Muscle of leg (tissue), 11 donors: ENCODE results near the gene CAPN13. TPM values are rescaled to one million over a fixed set of nuclear protein-coding genes. Genes with fewer than 3 reads are reported as not detected.

Source experiments
- DNase-seq: peaks from one replicate; pipeline ENCODE4 v3.0.0; 2013
- H3K27ac ChIP-seq: one replicate; pipeline ENCODE4 v1.5.1; 2013; ENCODE audit warnings: mild to moderate bottlenecking, low read length, control low read depth
- H3K27me3 ChIP-seq: one replicate; pipeline ENCODE4 v1.6.1; 2013; ENCODE audit warnings: low read length; ENCODE audit not compliant: control insufficient read depth, insufficient read depth
- H3K36me3 ChIP-seq: one replicate; pipeline ENCODE4 v1.6.1; 2013; ENCODE audit warnings: low read length; ENCODE audit not compliant: control insufficient read depth, insufficient read depth
- H3K4me1 ChIP-seq: one replicate; pipeline ENCODE4 v1.6.1; 2013; ENCODE audit warnings: low read length; ENCODE audit not compliant: control insufficient read depth, insufficient read depth
- H3K4me3 ChIP-seq: one replicate; pipeline ENCODE4 v1.5.1; 2013; ENCODE audit warnings: low read length, control low read depth
- H3K9me3 ChIP-seq: replicated peaks from 2 replicates; pipeline ENCODE4 v1.6.1; 2013; ENCODE audit warnings: low read depth, low read length; ENCODE audit not compliant: control insufficient read depth
- WGBS: methylation state at CpG from one replicate; pipeline ENCODE4 v1.1.5; 2013; ENCODE audit warnings: missing lambda C conversion rate; ENCODE audit not compliant: insufficient coverage; 5-methylcytosine and 5-hydroxymethylcytosine counted together
- polyA plus RNA-seq, 8 donors: library from polyadenylated mRNA; unstranded; fragments of 120-200 nt; gene quantifications; one replicate each; pipeline versions ENCODE4 v1.2.1 to v1.2.3, GENCODE V29; 2013; ENCODE audit warnings: inconsistent platforms in 1 of 8, low replicate concordance in 1 of 8; ENCODE audit not compliant: insufficient read length in 8 of 8, insufficient read depth in 1 of 8
- total RNA-seq: library from RNA; stranded (reverse); fragments of 120-200 nt; gene quantifications from one replicate; pipeline ENCODE4 v1.2.4, GENCODE V29; 2013

CAPN13 gene
- total and polyA plus RNA-seq, 9 donors, result 0.05 to 1.7 (median 0.61) TPM; not detected in 6

- Histone ChIP-seq H3K9me3 (no peaks in the 10 kb centered on the region), H3K27ac (no peak overlapping the region), H3K27me3 (no peaks in the 10 kb centered on the region), H3K4me3 (no peak overlapping the region), H3K36me3 (no peaks in the 10 kb centered on the region), H3K4me1 (peaks cover 26% of the 10 kb centered on the region)
- WGBS, result 0% methylated on average over 1 of the region's 5 CpGs
- DNase-seq, result peak; percentile 58
These were observed 122.7 kb downstream of the CAPN13 start for GRCh38 chr2:30684516-30684915.

GRCh38 chr2:30684026-30684425 is 123.2 kb downstream of the CAPN13 start:
- no peaks in the 10 kb centered on the region for H3K27me3 ChIP-seq
- whole genome bisulfite sequencing, result 58% methylated on average over 3 of the region's 8 CpGs
- no peak for DNase-seq
- H3K9me3 ChIP-seq, result no peaks in the 10 kb centered on the region
- peaks cover 21% of the 10 kb centered on the region for H3K4me1 ChIP-seq
- H3K4me3 ChIP-seq, result no peak overlapping the region
- no peaks in the 10 kb centered on the region for H3K36me3 ChIP-seq
- H3K27ac ChIP-seq, result no peak overlapping the region

- H3K27me3 ChIP-seq, result no peaks in the 10 kb centered on the region
- no peak overlapping the region for H3K27ac ChIP-seq
- H3K36me3 ChIP-seq, result no peaks in the 10 kb centered on the region
- no peaks in the 10 kb centered on the region for H3K9me3 ChIP-seq
- DNase-seq, result no peak
- 89% methylated on average over 3 of the region's 8 CpGs for WGBS
- H3K4me3 ChIP-seq, result no peak overlapping the region
- H3K4me1 ChIP-seq, result peaks cover 15% of the 10 kb centered on the region
These were observed 123.8 kb downstream of the CAPN13 start for GRCh38 chr2:30683236-30683956.

GRCh38 chr2:30681022-30681421 is 126.2 kb downstream of the CAPN13 start:
- Histone ChIP-seq H3K27ac (no peak overlapping the region), H3K9me3 (no peaks in the 10 kb centered on the region), H3K27me3 (no peaks in the 10 kb centered on the region), H3K4me1 (peaks cover 9% of the 10 kb centered on the region), H3K36me3 (no peaks in the 10 kb centered on the region), H3K4me3 (no peak overlapping the region)
- no peak for DNase-seq
- WGBS, result 88% methylated on average over 2 of the region's 4 CpGs

- WGBS, result 88% methylated on average over 3 of the region's 3 CpGs
These were observed 127.1 kb downstream of the CAPN13 start for GRCh38 chr2:30680121-30680520.

GRCh38 chr2:30679426-30680088 is 127.7 kb downstream of the CAPN13 start:
- Histone ChIP-seq H3K9me3 (no peaks in the 10 kb centered on the region), H3K36me3 (no peaks in the 10 kb centered on the region), H3K27me3 (no peaks in the 10 kb centered on the region), H3K27ac (no peak overlapping the region), H3K4me1 (no peaks in the 10 kb centered on the region), H3K4me3 (no peak overlapping the region)
- peak; percentile 63 for DNase-seq
- WGBS, result 66% methylated on average over 8 of the region's 12 CpGs

More at GRCh38 chr2:30680121-30680520, 127.1 kb downstream of the CAPN13 start:
- H3K4me3 ChIP-seq, result no peak overlapping the region
- H3K36me3 ChIP-seq, result no peaks in the 10 kb centered on the region
- no peak for DNase-seq
- no peaks in the 10 kb centered on the region for H3K27me3 ChIP-seq
- no peaks in the 10 kb centered on the region for H3K9me3 ChIP-seq
- no peak overlapping the region for H3K27ac ChIP-seq
- H3K4me1 ChIP-seq, result peaks cover 6% of the 10 kb centered on the region

- no peak overlapping the region for H3K27ac ChIP-seq
- no peaks in the 10 kb centered on the region for H3K4me1 ChIP-seq
- H3K27me3 ChIP-seq, result no peaks in the 10 kb centered on the region
- WGBS, result 88% methylated on average over 7 of the region's 11 CpGs
- no peak for DNase-seq
- no peaks in the 10 kb centered on the region for H3K9me3 ChIP-seq
- no peak overlapping the region for H3K4me3 ChIP-seq
- no peaks in the 10 kb centered on the region for H3K36me3 ChIP-seq
These were observed 128.7 kb downstream of the CAPN13 start for GRCh38 chr2:30678410-30679137.

GRCh38 chr2:30677861-30678385 is 129.3 kb downstream of the CAPN13 start:
- 71% methylated on average over 4 of the region's 5 CpGs for WGBS
- no peaks in the 10 kb centered on the region for H3K9me3 ChIP-seq

GRCh38 chr2:30677231-30677630 is 130.0 kb downstream of the CAPN13 start:
- H3K36me3 ChIP-seq, result no peaks in the 10 kb centered on the region
- H3K4me1 ChIP-seq, result no peaks in the 10 kb centered on the region
- no peaks in the 10 kb centered on the region for H3K27me3 ChIP-seq
- no peak for DNase-seq
- H3K4me3 ChIP-seq, result no peak overlapping the region
- H3K27ac ChIP-seq, result no peak overlapping the region
- no peaks in the 10 kb centered on the region for H3K9me3 ChIP-seq

More at GRCh38 chr2:30677861-30678385, 129.3 kb downstream of the CAPN13 start:
- no peak for DNase-seq
- Histone ChIP-seq H3K36me3 (no peaks in the 10 kb centered on the region), H3K4me1 (no peaks in the 10 kb centered on the region), H3K4me3 (no peak overlapping the region), H3K27me3 (no peaks in the 10 kb centered on the region), H3K27ac (no peak overlapping the region)

- DNase-seq, result no peak
- no peaks in the 10 kb centered on the region for H3K36me3 ChIP-seq
- no peak overlapping the region for H3K4me3 ChIP-seq
- H3K9me3 ChIP-seq, result no peaks in the 10 kb centered on the region
- no peaks in the 10 kb centered on the region for H3K4me1 ChIP-seq
- no CpG with 5 or more reads among the region's 2 CpGs for WGBS
- no peak overlapping the region for H3K27ac ChIP-seq
- H3K27me3 ChIP-seq, result no peaks in the 10 kb centered on the region
These were observed 131.5 kb downstream of the CAPN13 start for GRCh38 chr2:30675758-30676157.
